H1 (cell line): Measurements from ENCODE around the gene BBS9. TPM values are rescaled to one million over a fixed set of nuclear protein-coding genes. Genes with fewer than 3 reads are reported as not detected.

Experiments used
- CTCF ChIA-PET: fragments of 300-600 bp; sonication (Branson Sonifier 250); formaldehyde crosslinking; loops from one replicate; lab custom pipeline; 2021; ENCODE audit not compliant: partially characterized antibody; lab: Charles Lee
- POLR2A ChIA-PET: fragments of 300-600 bp; sonication (Branson Sonifier 250); formaldehyde crosslinking; loops from one replicate; lab custom pipeline; 2021; ENCODE audit warnings: inconsistent platforms; ENCODE audit not compliant: partially characterized antibody; lab: Charles Lee
- DNase-seq, 2 experiments: peaks; one replicate each; pipeline versions ENCODE4 v3.0.0 to v3.0.0-alpha.2; 2010 to 2022; ENCODE audit warnings: low spot score in 2 of 2, low read depth in 1 of 2, mixed read lengths in 1 of 2
- FAIRE-seq: peaks from 2 replicates; lab custom pipeline; 2011; peaks lifted over from hg19 to GRCh38; lab: Jason Lieb, UNC
- H2AFZ ChIP-seq: 2 replicates; pipeline ENCODE4 v1.8.1; 2012; ENCODE audit warnings: low read length, inconsistent platforms
- H2AK5ac ChIP-seq: 2 replicates; pipeline ENCODE4 v1.6.1; 2013; ENCODE audit warnings: low read depth, low read length
- H2BK120ac ChIP-seq: replicated peaks from 2 replicates; pipeline ENCODE3; 2013; ENCODE audit warnings: low read depth, low read length, inconsistent platforms
- H2BK12ac ChIP-seq: 2 replicates; pipeline ENCODE4 v1.6.1; 2013; ENCODE audit warnings: low read depth, low read length
- H2BK15ac ChIP-seq: 2 replicates; pipeline ENCODE4 v1.6.1; 2013; ENCODE audit warnings: low read length
- H2BK20ac ChIP-seq: 2 replicates; pipeline ENCODE4 v1.6.1; 2013; ENCODE audit warnings: low read length
- H2BK5ac ChIP-seq: 2 replicates; pipeline ENCODE4 v1.6.1; 2013; ENCODE audit warnings: low read depth, low read length
- H3K14ac ChIP-seq: 2 replicates; pipeline ENCODE4 v1.6.1; 2013; ENCODE audit warnings: inconsistent platforms; ENCODE audit not compliant: insufficient read length
- H3K18ac ChIP-seq: 2 replicates; pipeline ENCODE4 v1.6.1; 2013; ENCODE audit warnings: low read length; ENCODE audit errors: extremely low read depth
- H3K23ac ChIP-seq: 2 replicates; pipeline ENCODE4 v1.6.1; 2013; ENCODE audit warnings: inconsistent platforms; ENCODE audit not compliant: insufficient read length
- H3K23me2 ChIP-seq: 2 replicates; pipeline ENCODE4 v1.6.1; 2013; ENCODE audit warnings: low read depth, low read length
- H3K27ac ChIP-seq: 2 replicates; pipeline ENCODE4 v1.6.1; 2011; ENCODE audit warnings: low read depth, low read length, inconsistent platforms
- H3K27me3 ChIP-seq, 4 experiments: replicated peaks in 1 of 4; 1 replicate in 1 of 4; 2 replicates in 3 of 4; pipeline versions ENCODE4 v1.6.1 to v1.8.1; 2011 to 2013; ENCODE audit warnings: low read length in 3 of 4, mild to moderate bottlenecking in 3 of 4, inconsistent platforms in 2 of 4, mixed read lengths in 2 of 4, moderate library complexity in 1 of 4; ENCODE audit not compliant: control insufficient read depth in 3 of 4, insufficient read depth in 3 of 4; ENCODE audit errors: extremely low read depth in 1 of 4
- H3K36me3 ChIP-seq, 4 experiments: 2 replicates each; pipeline versions ENCODE4 v1.6.1 to v1.8.1; 2011 to 2013; ENCODE audit warnings: mild to moderate bottlenecking in 4 of 4, low read length in 3 of 4, moderate library complexity in 2 of 4, control low read depth in 1 of 4, inconsistent platforms in 1 of 4; ENCODE audit not compliant: insufficient read depth in 4 of 4, control insufficient read depth in 2 of 4
- H3K4ac ChIP-seq: replicated peaks from 2 replicates; pipeline ENCODE3; 2013; ENCODE audit warnings: low read length, low read depth, mixed read lengths, inconsistent platforms; ENCODE audit not compliant: insufficient read length
- H3K4me1 ChIP-seq, 4 experiments: replicated peaks in 1 of 4; 1 replicate in 1 of 4; 2 replicates in 3 of 4; pipeline versions ENCODE4 v1.6.1 to v1.8.1; 2011 to 2013; ENCODE audit warnings: low read length in 3 of 4, inconsistent platforms in 2 of 4, mixed read lengths in 1 of 4; ENCODE audit not compliant: insufficient read depth in 4 of 4, control insufficient read depth in 3 of 4
- H3K4me2 ChIP-seq, 2 experiments: 2 replicates each; pipeline versions ENCODE4 v1.6.1 to v1.8.1; 2011 to 2013; ENCODE audit warnings: low read depth in 2 of 2, low read length in 2 of 2, control low read depth in 1 of 2, inconsistent platforms in 1 of 2, mild to moderate bottlenecking in 1 of 2; ENCODE audit not compliant: insufficient read depth in 1 of 2
- H3K4me3 ChIP-seq, 4 experiments: fragments of 200-600, 300-600 bp in 1 of 4; sonication (generic), shearing (Covaris generic), sonication (Bioruptor Twin) in 1 of 4; 2 replicates each; pipeline versions ENCODE4 v1.5.1 to v1.8.1; 2011 to 2016; ENCODE audit warnings: low read length in 4 of 4, low read depth in 3 of 4, control low read depth in 2 of 4, inconsistent platforms in 2 of 4, mild to moderate bottlenecking in 2 of 4, mixed read lengths in 1 of 4, moderate library complexity in 1 of 4; ENCODE audit not compliant: insufficient read depth in 2 of 4; ENCODE audit errors: extremely low read depth in 1 of 4
- H3K56ac ChIP-seq: replicated peaks from 2 replicates; pipeline ENCODE3; 2013; ENCODE audit warnings: low read depth, mild to moderate bottlenecking, mixed read lengths, low read length, inconsistent platforms; ENCODE audit not compliant: insufficient read length
- H3K79me1 ChIP-seq: 2 replicates; pipeline ENCODE4 v1.6.1; 2013; ENCODE audit warnings: low read depth, low read length, control low read depth
- H3K79me2 ChIP-seq, 2 experiments: 2 replicates each; pipeline versions ENCODE4 v1.6.1 to v1.8.1; 2012 to 2013; ENCODE audit warnings: low read length in 2 of 2, mild to moderate bottlenecking in 2 of 2, inconsistent platforms in 1 of 2; ENCODE audit not compliant: insufficient read depth in 2 of 2, control insufficient read depth in 1 of 2
- H3K9ac ChIP-seq, 4 experiments: replicated peaks in 1 of 4; 1 replicate in 1 of 4; 2 replicates in 3 of 4; pipeline versions ENCODE4 v1.6.1 to v1.8.1; 2011 to 2013; ENCODE audit warnings: low read depth in 3 of 4, low read length in 3 of 4, control low read depth in 2 of 4, mild to moderate bottlenecking in 2 of 4, moderate library complexity in 2 of 4, inconsistent platforms in 1 of 4; ENCODE audit errors: extremely low read depth in 1 of 4
- H3K9me3 ChIP-seq, 2 experiments: 2 replicates each; pipeline versions ENCODE4 v1.6.1 to v1.8.1; 2012 to 2013; ENCODE audit warnings: mild to moderate bottlenecking in 2 of 2, moderate library complexity in 2 of 2, control low read depth in 1 of 2, inconsistent platforms in 1 of 2, low read depth in 1 of 2, low read length in 1 of 2, mixed read lengths in 1 of 2; ENCODE audit not compliant: insufficient read depth in 2 of 2
- H4K20me1 ChIP-seq, 2 experiments: replicated peaks in 1 of 2; 2 replicates each; pipeline versions ENCODE3 to v1.8.1; 2011 to 2013; ENCODE audit warnings: inconsistent platforms in 2 of 2, low read length in 2 of 2, mild to moderate bottlenecking in 1 of 2; ENCODE audit not compliant: insufficient read depth in 2 of 2, control insufficient read depth in 1 of 2
- H4K5ac ChIP-seq: 2 replicates; pipeline ENCODE4 v1.6.1; 2013; ENCODE audit warnings: low read length, low read depth, mixed read lengths, inconsistent platforms; ENCODE audit not compliant: insufficient read length
- H4K8ac ChIP-seq: 2 replicates; pipeline ENCODE4 v1.8.0; 2013; ENCODE audit warnings: mild to moderate bottlenecking, moderate library complexity, low read length, inconsistent platforms; ENCODE audit not compliant: insufficient read depth; ENCODE audit errors: extremely low read depth
- H4K91ac ChIP-seq: replicated peaks from 2 replicates; pipeline ENCODE3; 2013; ENCODE audit warnings: low read length, mixed read lengths, inconsistent platforms; ENCODE audit not compliant: insufficient read length
- KDM1A ChIP-seq: fragments of 200-600, 300-600 bp; sonication (generic); IDR thresholded peaks from 2 replicates; pipeline ENCODE4 v1.7.1; 2016; ENCODE audit warnings: mild to moderate bottlenecking, low read length, borderline replicate concordance
- SIRT6 ChIP-seq: IDR thresholded peaks from one replicate; pipeline ENCODE4 v1.7.1; 2012; ENCODE audit warnings: low read length, inconsistent platforms
- SIX5 ChIP-seq: IDR thresholded peaks from 2 replicates; pipeline ENCODE4 v1.6.1; 2011; ENCODE audit warnings: mild to moderate bottlenecking, low read depth, low read length
- SP1 ChIP-seq: IDR thresholded peaks from 2 replicates; pipeline ENCODE4 v1.6.1; 2011; ENCODE audit warnings: low read depth, low read length
- WGBS, 2 experiments: shearing (Covaris generic) in 1 of 2; methylation state at CpG; one replicate each; pipeline versions ENCODE4 v1.1.6 to v1.1.7; 2013 to 2015; ENCODE audit warnings: low lambda C conversion rate in 2 of 2, mixed read lengths in 2 of 2, inconsistent platforms in 1 of 2, low coverage in 1 of 2, missing lambda C conversion rate in 1 of 2; ENCODE audit not compliant: insufficient replicate concordance in 2 of 2, insufficient coverage in 1 of 2, insufficient read length in 1 of 2; ENCODE audit errors: extremely low coverage in 1 of 2, missing lambda C conversion rate in 1 of 2; 5-methylcytosine and 5-hydroxymethylcytosine counted together
- polyA plus RNA-seq, 7 experiments: library from polyadenylated mRNA; depleted of rRNA in 3 of 7; stranded (reverse) in 5 of 7; unstranded in 2 of 7; fragments of >200 nt in 5 of 7; fragments of 200-250 nt in 2 of 7; gene quantifications; 1 replicate in 5 of 7; 2 replicates in 1 of 7; 4 replicates in 1 of 7; pipeline versions ENCODE4 v1.2.1 to v1.2.3, GENCODE V29; 2011 to 2013; ENCODE audit warnings: missing spikeins in 2 of 7, mixed read lengths in 2 of 7
- total RNA-seq: library from RNA; stranded (reverse); fragmentation: NEBNext Ultra II Directional; extraction: Animal tissue kit (Norgen Biotek cat#: 25700); gene quantifications from 2 replicates; pipeline ENCODE4 v1.2.1, GENCODE V29; 2021
- TF ChIP-seq, protein P1 (sequence below): IDR thresholded peaks from 2 replicates; pipeline ENCODE4 v1.6.1; 2012; ENCODE audit warnings: inconsistent platforms
- TF ChIP-seq, protein P2 (sequence below): IDR thresholded peaks from 2 replicates; pipeline ENCODE4 v1.6.1; 2012; ENCODE audit warnings: low read length, inconsistent platforms
- TF ChIP-seq, protein P3 (sequence below), 3 experiments: IDR thresholded peaks; 1 replicate in 2 of 3; 2 replicates in 1 of 3; pipeline versions ENCODE4 v1.5.1 to v1.6.1; 2011; ENCODE audit warnings: low read length in 3 of 3, mild to moderate bottlenecking in 3 of 3, inconsistent platforms in 2 of 3, low read depth in 1 of 3, moderate library complexity in 1 of 3; ENCODE audit not compliant: insufficient read depth in 1 of 3; ENCODE audit errors: control extremely low read depth in 1 of 3

BBS9 gene
- total and polyA plus RNA-seq, 2 of the 8 experiments (the other 6 are each of a cell fraction or from before 2014, with no cell fraction given): 22.3 to 37.0 TPM

DNA sequence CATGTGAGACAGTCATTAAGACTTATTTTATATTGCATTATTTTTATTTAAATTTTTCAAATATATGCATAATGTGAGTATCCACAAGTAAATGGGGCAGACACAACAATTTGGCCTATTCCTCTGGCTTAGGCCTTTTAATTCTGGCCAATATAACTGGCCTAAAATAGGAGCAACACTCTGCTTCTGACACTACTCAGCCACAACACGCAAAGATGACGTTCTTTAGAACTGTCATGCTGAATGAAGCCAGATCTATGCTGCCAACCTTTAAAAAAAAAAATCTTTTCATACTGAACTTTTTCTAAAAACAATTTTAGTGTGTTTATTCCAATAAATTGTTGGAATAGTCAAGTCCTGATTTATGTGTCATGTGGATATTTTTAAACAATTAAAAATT, 421.0 kb downstream of the BBS9 start:
- POLR2A ChIA-PET: no interaction called here
- Histone ChIP-seq H3K4me1 (no peaks in the 10 kb centered on the region), H2BK15ac (no peak overlapping the region), H3K27me3 (no peaks in the 10 kb centered on the region), H3K4ac (no peak overlapping the region), H2AFZ (no peak overlapping the region), H2BK12ac (no peak overlapping the region), H3K23ac (no peak overlapping the region), H3K27ac (no peak overlapping the region), H3K14ac (no peak overlapping the region), H3K79me2 (no peaks in the 10 kb centered on the region), H3K9ac (no peak overlapping the region), H3K79me1 (no peaks in the 10 kb centered on the region), H3K23me2 (peaks cover 1% of the 10 kb centered on the region; the same call in 1 of the 2 replicates), H3K4me2 (no peak overlapping the region), H4K20me1 (no peaks in the 10 kb centered on the region), H4K8ac (no peak overlapping the region), H4K91ac (no peak overlapping the region), H3K9me3 (no peaks in the 10 kb centered on the region), H4K5ac (no peak overlapping the region), H3K4me3 (no peak overlapping the region), H3K36me3 (no peaks in the 10 kb centered on the region; a peak in 1 of 8 replicates), H2BK5ac (no peak overlapping the region), H3K56ac (no peak overlapping the region), H2AK5ac (no peak overlapping the region), H3K18ac (no peak overlapping the region), H2BK20ac (no peak overlapping the region), H2BK120ac (no peak overlapping the region)
- FAIRE-seq (no peak), DNase-seq (no peak)
- WGBS, 2 experiments: 95% methylated on average over 2 of the region's 2 CpGs; no CpG with 5 or more reads in 1 of the 2 experiments
- CTCF ChIA-PET: no interaction called here
- TF ChIP-seq, protein P1, sequence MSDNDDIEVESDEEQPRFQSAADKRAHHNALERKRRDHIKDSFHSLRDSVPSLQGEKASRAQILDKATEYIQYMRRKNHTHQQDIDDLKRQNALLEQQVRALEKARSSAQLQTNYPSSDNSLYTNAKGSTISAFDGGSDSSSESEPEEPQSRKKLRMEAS: no peak
- TF ChIP-seq, protein P2, sequence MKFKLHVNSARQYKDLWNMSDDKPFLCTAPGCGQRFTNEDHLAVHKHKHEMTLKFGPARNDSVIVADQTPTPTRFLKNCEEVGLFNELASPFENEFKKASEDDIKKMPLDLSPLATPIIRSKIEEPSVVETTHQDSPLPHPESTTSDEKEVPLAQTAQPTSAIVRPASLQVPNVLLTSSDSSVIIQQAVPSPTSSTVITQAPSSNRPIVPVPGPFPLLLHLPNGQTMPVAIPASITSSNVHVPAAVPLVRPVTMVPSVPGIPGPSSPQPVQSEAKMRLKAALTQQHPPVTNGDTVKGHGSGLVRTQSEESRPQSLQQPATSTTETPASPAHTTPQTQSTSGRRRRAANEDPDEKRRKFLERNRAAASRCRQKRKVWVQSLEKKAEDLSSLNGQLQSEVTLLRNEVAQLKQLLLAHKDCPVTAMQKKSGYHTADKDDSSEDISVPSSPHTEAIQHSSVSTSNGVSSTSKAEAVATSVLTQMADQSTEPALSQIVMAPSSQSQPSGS: no peak
- TF ChIP-seq SIX5 (no peak), SP1 (no peak), KDM1A (no peak), SIRT6 (no peak)
- TF ChIP-seq, protein P3, sequence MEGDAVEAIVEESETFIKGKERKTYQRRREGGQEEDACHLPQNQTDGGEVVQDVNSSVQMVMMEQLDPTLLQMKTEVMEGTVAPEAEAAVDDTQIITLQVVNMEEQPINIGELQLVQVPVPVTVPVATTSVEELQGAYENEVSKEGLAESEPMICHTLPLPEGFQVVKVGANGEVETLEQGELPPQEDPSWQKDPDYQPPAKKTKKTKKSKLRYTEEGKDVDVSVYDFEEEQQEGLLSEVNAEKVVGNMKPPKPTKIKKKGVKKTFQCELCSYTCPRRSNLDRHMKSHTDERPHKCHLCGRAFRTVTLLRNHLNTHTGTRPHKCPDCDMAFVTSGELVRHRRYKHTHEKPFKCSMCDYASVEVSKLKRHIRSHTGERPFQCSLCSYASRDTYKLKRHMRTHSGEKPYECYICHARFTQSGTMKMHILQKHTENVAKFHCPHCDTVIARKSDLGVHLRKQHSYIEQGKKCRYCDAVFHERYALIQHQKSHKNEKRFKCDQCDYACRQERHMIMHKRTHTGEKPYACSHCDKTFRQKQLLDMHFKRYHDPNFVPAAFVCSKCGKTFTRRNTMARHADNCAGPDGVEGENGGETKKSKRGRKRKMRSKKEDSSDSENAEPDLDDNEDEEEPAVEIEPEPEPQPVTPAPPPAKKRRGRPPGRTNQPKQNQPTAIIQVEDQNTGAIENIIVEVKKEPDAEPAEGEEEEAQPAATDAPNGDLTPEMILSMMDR (IDR thresholded peaks at IDR 0.05; ENCODE audit: control extremely low read depth in 1 of 3, insufficient read depth in 1 of 3, low read depth in 1 of 3, low read length in 3 of 3): no peak
